Measurements from ENCODE around the gene KRTAP26-1. TPM values are rescaled to one million over a fixed set of nuclear protein-coding genes. Genes with fewer than 3 reads are reported as not detected.

Gene KRTAP26-1
- polyA plus RNA-seq, 3 donors = not detected

DNA sequence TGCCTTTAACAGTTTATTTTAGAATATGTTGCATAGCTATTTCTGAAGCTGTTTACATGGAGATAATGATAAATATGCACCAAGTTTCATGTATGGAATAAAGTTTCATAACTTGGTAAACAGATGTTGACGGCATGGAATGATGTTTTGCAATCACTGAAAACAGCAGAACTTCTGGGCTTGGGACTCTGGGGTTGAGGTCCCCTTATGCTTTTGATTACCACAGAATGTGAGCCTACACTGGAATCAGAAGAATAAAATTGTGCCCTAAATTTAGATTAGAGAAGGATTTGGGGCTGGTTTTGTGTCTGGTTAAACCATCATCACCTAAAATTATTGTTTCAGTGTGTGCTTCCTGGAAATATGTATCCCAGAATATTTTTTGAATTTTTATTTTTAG is 48.5 kb downstream of the KRTAP26-1 start:
- no peak for DNase-seq (ENCODE audit: low read depth in 3 of 3, low spot score in 2 of 3)

DNA sequence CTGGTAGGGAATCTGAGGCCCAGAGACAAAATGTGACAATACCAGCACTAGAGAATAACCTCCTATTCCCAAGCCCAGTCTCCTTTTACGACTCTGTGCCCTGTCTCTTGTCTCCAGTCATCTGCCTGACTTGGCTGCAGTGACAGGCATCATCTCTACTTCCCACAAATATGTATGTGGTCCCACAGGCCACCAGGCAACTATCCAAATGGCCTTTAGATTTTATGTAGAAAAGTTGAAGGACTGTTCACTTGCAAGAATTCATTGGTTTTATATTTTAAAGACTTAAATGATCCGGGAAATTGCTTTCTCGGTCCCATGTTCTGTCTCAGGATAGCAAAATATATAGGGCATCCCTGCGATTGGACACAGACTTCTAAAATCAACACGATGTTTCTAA is 49.0 kb downstream of the KRTAP26-1 start:
- no peak for DNase-seq (ENCODE audit: low read depth in 3 of 3, low spot score in 2 of 3)

GRCh38 chr21:30269803-30270530 is 50.1 kb downstream of the KRTAP26-1 start:
- DNase-seq (ENCODE audit: low read depth in 3 of 3, low spot score in 2 of 3) = no peak

Other genes starting within 250 kb of the KRTAP26-1 start
- gene CLDN17, start 153.5 kb downstream of the KRTAP26-1 start, polyA plus RNA-seq (ENCODE audit: insufficient read length in 3 of 3) = not detected
- 10 to 100 TPM; 68.9 to 77.4 (median 75.7) TPM for gene CLDN8, start 104.2 kb downstream of the KRTAP26-1 start, polyA plus RNA-seq (ENCODE audit: insufficient read length in 3 of 3)
- gene KRTAP24-1, start 37.4 kb downstream of the KRTAP26-1 start, polyA plus RNA-seq (ENCODE audit: insufficient read length in 3 of 3) = not detected
- not detected for gene KRTAP25-1, start 30.8 kb downstream of the KRTAP26-1 start, polyA plus RNA-seq (ENCODE audit: insufficient read length in 3 of 3)
- not detected for gene KRTAP27-1, start 17.4 kb upstream of the KRTAP26-1 start, polyA plus RNA-seq (ENCODE audit: insufficient read length in 3 of 3)
- gene KRTAP23-1, start 28.3 kb upstream of the KRTAP26-1 start, polyA plus RNA-seq (ENCODE audit: insufficient read length in 3 of 3) = not detected
- gene KRTAP13-2, start 52.0 kb upstream of the KRTAP26-1 start, polyA plus RNA-seq (ENCODE audit: insufficient read length in 3 of 3) = not detected
- not detected for gene KRTAP13-1, start 75.7 kb upstream of the KRTAP26-1 start, polyA plus RNA-seq (ENCODE audit: insufficient read length in 3 of 3)
- gene KRTAP13-3, start 105.6 kb upstream of the KRTAP26-1 start, polyA plus RNA-seq (ENCODE audit: insufficient read length in 3 of 3) = not detected
- not detected for gene KRTAP13-4, start 109.9 kb upstream of the KRTAP26-1 start, polyA plus RNA-seq (ENCODE audit: insufficient read length in 3 of 3)
- gene KRTAP15-1, start 120.0 kb upstream of the KRTAP26-1 start, polyA plus RNA-seq (ENCODE audit: insufficient read length in 3 of 3) = not detected
- not detected for gene KRTAP19-1, start 160.1 kb upstream of the KRTAP26-1 start, polyA plus RNA-seq (ENCODE audit: insufficient read length in 3 of 3)
- not detected for gene KRTAP19-2, start 167.1 kb upstream of the KRTAP26-1 start, polyA plus RNA-seq (ENCODE audit: insufficient read length in 3 of 3)
- gene KRTAP19-3, start 171.7 kb upstream of the KRTAP26-1 start, polyA plus RNA-seq (ENCODE audit: insufficient read length in 3 of 3) = not detected
- gene KRTAP19-4, start 176.8 kb upstream of the KRTAP26-1 start, polyA plus RNA-seq (ENCODE audit: insufficient read length in 3 of 3) = not detected
- not detected for gene KRTAP19-5, start 181.8 kb upstream of the KRTAP26-1 start, polyA plus RNA-seq (ENCODE audit: insufficient read length in 3 of 3)
- not detected for gene KRTAP19-6, start 221.5 kb upstream of the KRTAP26-1 start, polyA plus RNA-seq (ENCODE audit: insufficient read length in 3 of 3)
- gene KRTAP19-7, start 241.0 kb upstream of the KRTAP26-1 start, polyA plus RNA-seq (ENCODE audit: insufficient read length in 3 of 3) = not detected

Data from right renal cortex interstitium (tissue), 3 donors.